ENCODE data around the gene CDK5RAP2.

CDK5RAP2 gene

GRCh38 chr9:120456218-120456617, 123.7 kb downstream of the CDK5RAP2 start:
- TF ChIP-seq, protein P1, sequence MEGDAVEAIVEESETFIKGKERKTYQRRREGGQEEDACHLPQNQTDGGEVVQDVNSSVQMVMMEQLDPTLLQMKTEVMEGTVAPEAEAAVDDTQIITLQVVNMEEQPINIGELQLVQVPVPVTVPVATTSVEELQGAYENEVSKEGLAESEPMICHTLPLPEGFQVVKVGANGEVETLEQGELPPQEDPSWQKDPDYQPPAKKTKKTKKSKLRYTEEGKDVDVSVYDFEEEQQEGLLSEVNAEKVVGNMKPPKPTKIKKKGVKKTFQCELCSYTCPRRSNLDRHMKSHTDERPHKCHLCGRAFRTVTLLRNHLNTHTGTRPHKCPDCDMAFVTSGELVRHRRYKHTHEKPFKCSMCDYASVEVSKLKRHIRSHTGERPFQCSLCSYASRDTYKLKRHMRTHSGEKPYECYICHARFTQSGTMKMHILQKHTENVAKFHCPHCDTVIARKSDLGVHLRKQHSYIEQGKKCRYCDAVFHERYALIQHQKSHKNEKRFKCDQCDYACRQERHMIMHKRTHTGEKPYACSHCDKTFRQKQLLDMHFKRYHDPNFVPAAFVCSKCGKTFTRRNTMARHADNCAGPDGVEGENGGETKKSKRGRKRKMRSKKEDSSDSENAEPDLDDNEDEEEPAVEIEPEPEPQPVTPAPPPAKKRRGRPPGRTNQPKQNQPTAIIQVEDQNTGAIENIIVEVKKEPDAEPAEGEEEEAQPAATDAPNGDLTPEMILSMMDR (IDR thresholded peaks at IDR 0.05): no peak
- Histone ChIP-seq H3K27ac (no peak overlapping the region), H3K4me3 (no peak overlapping the region)
- DNase-seq (ENCODE audit: low spot score): no peak

- H3K4me3 ChIP-seq: no peak overlapping the region
- no peak for DNase-seq (ENCODE audit: low spot score)
- TF ChIP-seq, protein P1 (IDR thresholded peaks at IDR 0.05): no peak
- H3K27ac ChIP-seq: peak overlapping the region in 1 of 2 donors; percentile 1
Measured at GRCh38 chr9:120454467-120454866, 125.5 kb downstream of the CDK5RAP2 start.

DNA sequence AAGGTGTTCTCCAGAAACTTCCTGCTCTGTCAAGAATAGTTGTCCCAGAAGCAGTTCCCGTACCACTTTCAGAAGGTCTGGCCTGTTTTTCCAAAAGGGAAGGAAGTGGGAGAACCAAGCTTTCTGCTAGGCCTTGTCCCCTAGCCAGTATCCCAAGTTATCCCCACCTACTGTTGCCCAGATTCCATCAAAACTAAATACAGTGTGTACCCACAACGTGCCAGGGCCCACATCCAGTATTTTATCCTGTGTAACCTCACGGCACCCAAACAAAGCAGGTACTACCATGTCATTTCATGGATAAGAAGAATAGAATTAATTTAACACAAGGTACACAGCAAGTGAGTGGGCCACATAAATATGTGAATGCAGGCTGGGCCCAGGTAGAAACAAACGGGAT, 126.2 kb downstream of the CDK5RAP2 start:
- H3K27ac ChIP-seq: no peak overlapping the region
- TF ChIP-seq, protein P1 (IDR thresholded peaks at IDR 0.05): no peak
- no peak overlapping the region for H3K4me3 ChIP-seq
- DNase-seq (ENCODE audit: low spot score): no peak

DNA sequence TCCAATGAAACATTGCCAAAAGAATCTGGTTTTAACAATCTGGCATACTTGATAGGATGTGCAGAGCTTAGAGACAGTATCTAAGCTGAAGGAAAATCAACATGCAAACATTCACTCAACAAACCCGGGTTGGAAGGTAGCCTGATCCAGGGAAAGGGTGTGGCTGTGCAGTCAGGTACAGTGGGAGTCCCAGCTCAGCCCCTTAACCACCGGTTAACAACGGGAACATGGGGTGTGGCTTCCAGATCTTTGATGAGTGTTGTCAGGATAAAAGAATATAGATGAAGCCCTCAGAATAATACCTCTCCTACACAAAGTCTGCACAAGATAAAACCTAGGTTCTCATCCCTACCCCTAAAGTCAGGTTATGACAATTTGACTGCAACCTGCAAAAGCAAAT, 127.3 kb downstream of the CDK5RAP2 start:
- no peak for DNase-seq (ENCODE audit: low spot score)
- no peak overlapping the region for H3K4me3 ChIP-seq
- H3K27ac ChIP-seq: no peak overlapping the region
- TF ChIP-seq, protein P1 (IDR thresholded peaks at IDR 0.05): no peak

DNA sequence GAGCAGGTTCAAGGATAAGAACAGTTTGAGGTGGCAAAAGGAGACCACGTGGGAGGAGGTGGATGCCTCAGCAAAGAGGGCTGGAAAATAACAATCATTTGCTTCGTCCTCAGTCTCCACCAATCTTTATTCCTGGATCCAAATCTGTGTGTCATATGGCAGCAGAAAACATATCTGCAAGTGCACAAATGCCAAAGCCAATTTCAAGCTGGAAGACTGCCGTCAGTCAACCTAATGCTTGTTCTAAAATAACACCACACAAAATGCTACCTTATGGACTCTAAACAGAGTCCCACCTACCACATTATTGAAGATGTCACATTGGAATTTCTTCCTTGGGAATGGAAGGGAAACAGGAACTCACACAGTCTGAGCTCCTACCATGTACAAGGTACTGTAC, 129.1 kb downstream of the CDK5RAP2 start:
- Histone ChIP-seq H3K4me3 (no peak overlapping the region), H3K27ac (peak overlapping the region in 1 of 2 donors; percentile 7)
- TF ChIP-seq, protein P1 (IDR thresholded peaks at IDR 0.05): no peak
- no peak for DNase-seq (ENCODE audit: low spot score)

- no peak for DNase-seq (ENCODE audit: low spot score)
- peak overlapping the region in 1 of 2 donors; percentile 65 for H3K27ac ChIP-seq
- TF ChIP-seq, protein P1 (IDR thresholded peaks at IDR 0.05): no peak
- H3K4me3 ChIP-seq: no peak overlapping the region
Measured at GRCh38 chr9:120449566-120449965, 130.4 kb downstream of the CDK5RAP2 start.

DNA sequence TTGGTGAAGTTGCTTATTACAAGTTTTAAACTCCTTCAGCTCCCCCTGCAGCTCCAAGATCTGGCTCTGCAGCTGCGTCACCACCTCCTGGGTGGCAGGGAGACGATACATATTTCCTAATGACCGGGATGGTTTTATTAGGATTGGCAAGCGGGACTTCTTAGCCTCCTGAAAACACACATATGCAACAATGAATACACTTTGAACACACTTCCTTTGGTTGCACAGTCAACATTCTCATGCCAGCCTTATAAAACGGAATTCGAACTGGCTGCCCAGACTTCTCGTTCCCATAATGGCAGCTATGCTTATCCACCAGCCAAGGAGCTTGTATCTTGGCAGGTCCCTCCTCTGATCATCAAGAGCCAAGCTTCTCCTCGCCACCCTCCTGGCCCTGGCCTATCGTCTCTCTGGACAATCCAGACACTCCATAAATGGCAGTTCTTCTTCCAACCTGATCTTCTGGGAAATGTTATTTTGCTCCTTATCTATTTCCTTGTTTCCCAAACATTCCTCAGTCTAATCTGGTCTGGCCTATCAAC, 131.9 kb downstream of the CDK5RAP2 start:
- TF ChIP-seq, protein P1 (IDR thresholded peaks at IDR 0.05): no peak
- DNase-seq (ENCODE audit: low spot score): no peak
- H3K4me3 ChIP-seq: peak overlapping the region; percentile 38
- peak overlapping the region; percentile 65 to 73 for H3K27ac ChIP-seq

All from coronary artery (tissue), 2 donors.